ENCODE data around the gene HAUS8.

DNA sequence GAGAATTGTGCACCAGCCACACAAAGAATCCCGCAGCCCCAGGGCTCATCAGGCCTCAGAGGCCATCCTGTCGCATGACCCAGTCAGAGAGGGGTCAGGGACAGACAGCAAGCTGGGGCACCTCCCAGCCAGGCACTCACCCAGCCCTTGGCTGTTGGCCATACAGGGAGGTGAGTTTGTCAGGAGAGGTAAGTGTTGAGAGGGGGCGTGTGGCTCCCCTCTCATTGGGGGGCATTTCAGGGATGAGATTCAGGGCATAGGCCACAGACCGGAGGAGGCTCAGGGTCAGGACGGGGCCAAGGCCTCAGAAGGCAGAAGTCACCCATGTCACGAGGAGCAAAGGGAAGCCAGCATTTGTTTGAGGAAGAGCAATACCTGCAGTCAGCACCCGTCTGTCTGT is 37.4 kb upstream of the HAUS8 start:
- TF ChIP-seq, protein P1, sequence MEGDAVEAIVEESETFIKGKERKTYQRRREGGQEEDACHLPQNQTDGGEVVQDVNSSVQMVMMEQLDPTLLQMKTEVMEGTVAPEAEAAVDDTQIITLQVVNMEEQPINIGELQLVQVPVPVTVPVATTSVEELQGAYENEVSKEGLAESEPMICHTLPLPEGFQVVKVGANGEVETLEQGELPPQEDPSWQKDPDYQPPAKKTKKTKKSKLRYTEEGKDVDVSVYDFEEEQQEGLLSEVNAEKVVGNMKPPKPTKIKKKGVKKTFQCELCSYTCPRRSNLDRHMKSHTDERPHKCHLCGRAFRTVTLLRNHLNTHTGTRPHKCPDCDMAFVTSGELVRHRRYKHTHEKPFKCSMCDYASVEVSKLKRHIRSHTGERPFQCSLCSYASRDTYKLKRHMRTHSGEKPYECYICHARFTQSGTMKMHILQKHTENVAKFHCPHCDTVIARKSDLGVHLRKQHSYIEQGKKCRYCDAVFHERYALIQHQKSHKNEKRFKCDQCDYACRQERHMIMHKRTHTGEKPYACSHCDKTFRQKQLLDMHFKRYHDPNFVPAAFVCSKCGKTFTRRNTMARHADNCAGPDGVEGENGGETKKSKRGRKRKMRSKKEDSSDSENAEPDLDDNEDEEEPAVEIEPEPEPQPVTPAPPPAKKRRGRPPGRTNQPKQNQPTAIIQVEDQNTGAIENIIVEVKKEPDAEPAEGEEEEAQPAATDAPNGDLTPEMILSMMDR (IDR thresholded peaks at IDR 0.05), result no peak
- TF ChIP-seq POLR2A (IDR thresholded peaks at IDR 0.05), result no peak
